ENCODE results near the gene FBN2. TPM values are rescaled to one million over a fixed set of nuclear protein-coding genes. Genes with fewer than 3 reads are reported as not detected.

The FBN2 gene
- total RNA-seq, 6 experiments from 2014 or later = 0.06 to 0.98 (median 0.45) TPM

DNA sequence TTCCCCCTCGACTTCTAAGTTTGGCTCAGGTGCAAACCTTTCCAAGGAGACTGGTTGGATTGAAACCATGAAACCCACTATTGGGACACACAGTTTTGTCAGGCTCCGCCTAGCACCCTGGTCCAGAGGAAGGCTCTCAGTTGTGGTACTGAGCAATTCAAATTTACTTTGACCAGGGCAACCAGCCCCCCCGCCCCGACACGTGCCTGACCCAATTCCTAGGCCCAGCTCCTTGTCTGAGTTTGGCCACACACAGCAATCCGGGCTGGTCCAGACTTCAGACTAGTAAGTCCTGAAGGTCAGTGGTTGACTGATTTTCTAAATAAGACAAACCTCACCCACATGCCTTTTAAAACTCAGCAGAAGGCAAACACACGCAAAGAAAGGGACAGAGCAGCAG lies 321.8 kb downstream of the FBN2 start:
- 71% methylated on average over 1 of the region's 7 CpGs for WGBS (ENCODE audit: insufficient coverage, low coverage, low lambda C conversion rate, missing lambda C conversion rate)
- Histone ChIP-seq H3K27ac (no peak overlapping the region), H3K27me3 (no peaks in the 10 kb centered on the region), H3K4me1 (no peaks in the 10 kb centered on the region), H3K9me3 (no peaks in the 10 kb centered on the region), H3K36me3 (no peaks in the 10 kb centered on the region), H3K4me3 (no peak overlapping the region)
- ATAC-seq = no peak
- no peak for TF ChIP-seq POLR2A (IDR thresholded peaks at IDR 0.05)
- TF ChIP-seq, protein P1, sequence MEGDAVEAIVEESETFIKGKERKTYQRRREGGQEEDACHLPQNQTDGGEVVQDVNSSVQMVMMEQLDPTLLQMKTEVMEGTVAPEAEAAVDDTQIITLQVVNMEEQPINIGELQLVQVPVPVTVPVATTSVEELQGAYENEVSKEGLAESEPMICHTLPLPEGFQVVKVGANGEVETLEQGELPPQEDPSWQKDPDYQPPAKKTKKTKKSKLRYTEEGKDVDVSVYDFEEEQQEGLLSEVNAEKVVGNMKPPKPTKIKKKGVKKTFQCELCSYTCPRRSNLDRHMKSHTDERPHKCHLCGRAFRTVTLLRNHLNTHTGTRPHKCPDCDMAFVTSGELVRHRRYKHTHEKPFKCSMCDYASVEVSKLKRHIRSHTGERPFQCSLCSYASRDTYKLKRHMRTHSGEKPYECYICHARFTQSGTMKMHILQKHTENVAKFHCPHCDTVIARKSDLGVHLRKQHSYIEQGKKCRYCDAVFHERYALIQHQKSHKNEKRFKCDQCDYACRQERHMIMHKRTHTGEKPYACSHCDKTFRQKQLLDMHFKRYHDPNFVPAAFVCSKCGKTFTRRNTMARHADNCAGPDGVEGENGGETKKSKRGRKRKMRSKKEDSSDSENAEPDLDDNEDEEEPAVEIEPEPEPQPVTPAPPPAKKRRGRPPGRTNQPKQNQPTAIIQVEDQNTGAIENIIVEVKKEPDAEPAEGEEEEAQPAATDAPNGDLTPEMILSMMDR (IDR thresholded peaks at IDR 0.05) = no peak
- intact Hi-C loops (cut with DNase I) = no loop called here
- DNase-seq = no peak

DNA sequence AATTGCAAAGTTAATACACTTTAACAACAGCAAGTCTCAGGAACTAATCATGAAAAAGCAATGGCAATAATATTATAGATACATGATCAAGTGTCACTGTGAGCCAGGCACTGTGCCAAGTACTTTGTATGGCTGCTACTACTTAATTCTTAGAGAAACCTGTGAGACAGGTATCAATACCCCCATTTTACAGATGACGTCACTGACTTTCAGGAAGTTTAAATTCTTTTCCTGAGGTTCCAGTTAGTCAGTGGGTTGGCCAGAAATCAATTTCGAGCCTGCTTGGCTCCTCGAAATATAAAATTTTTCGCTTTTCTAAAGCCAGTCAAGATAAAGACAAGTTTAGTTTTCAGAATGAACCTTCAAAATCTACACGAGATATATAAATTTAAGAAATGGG lies 324.2 kb downstream of the FBN2 start:
- H3K27me3 ChIP-seq = no peaks in the 10 kb centered on the region
- no peak overlapping the region for H3K4me3 ChIP-seq
- ATAC-seq (no peak), DNase-seq (no peak)
- H3K36me3 ChIP-seq = no peaks in the 10 kb centered on the region
- H3K9me3 ChIP-seq = no peaks in the 10 kb centered on the region
- WGBS (ENCODE audit: insufficient coverage, low coverage, low lambda C conversion rate, missing lambda C conversion rate) = 47% methylated on average over 5 of the region's 5 CpGs
- no peaks in the 10 kb centered on the region for H3K4me1 ChIP-seq
- intact Hi-C loops (cut with DNase I) = no loop called here
- TF ChIP-seq, protein P1 (IDR thresholded peaks at IDR 0.05) = no peak
- no peak for TF ChIP-seq POLR2A (IDR thresholded peaks at IDR 0.05)
- no peak overlapping the region for H3K27ac ChIP-seq

DNA sequence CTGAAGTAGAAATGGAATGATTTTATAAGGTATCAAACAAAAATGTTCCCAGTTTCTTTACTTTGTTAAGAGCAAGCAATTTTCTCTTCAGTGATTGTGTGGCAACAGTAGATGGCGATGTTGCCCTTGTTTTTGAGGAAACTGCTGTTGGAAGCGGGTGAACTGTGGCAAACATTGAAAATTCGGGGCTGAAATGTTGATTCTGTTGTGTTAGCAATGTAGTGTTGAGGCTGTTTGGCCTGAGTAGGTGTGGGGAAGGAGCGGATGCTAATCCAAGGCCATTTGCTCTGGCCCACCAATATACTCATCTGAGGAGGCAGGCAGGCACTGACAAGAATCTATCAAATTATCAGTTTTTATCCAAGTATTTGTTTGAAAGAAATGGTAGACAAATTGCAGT lies 324.7 kb downstream of the FBN2 start:
- H3K9me3 ChIP-seq = no peaks in the 10 kb centered on the region
- no peaks in the 10 kb centered on the region for H3K27me3 ChIP-seq
- ATAC-seq = peak; percentile 57 to 77 (median 66)
- H3K27ac ChIP-seq = no peak overlapping the region
- intact Hi-C loops (cut with DNase I) = no loop called here
- no peaks in the 10 kb centered on the region for H3K4me1 ChIP-seq
- 3% methylated on average over 4 of the region's 4 CpGs for WGBS (ENCODE audit: insufficient coverage, low coverage, low lambda C conversion rate, missing lambda C conversion rate)
- no peak for TF ChIP-seq POLR2A (IDR thresholded peaks at IDR 0.05)
- TF ChIP-seq, protein P1 (IDR thresholded peaks at IDR 0.05) = peak; percentile 63 to 74 (median 66)
- H3K36me3 ChIP-seq = no peaks in the 10 kb centered on the region
- H3K4me3 ChIP-seq = no peak overlapping the region
- DNase-seq = no peak

DNA sequence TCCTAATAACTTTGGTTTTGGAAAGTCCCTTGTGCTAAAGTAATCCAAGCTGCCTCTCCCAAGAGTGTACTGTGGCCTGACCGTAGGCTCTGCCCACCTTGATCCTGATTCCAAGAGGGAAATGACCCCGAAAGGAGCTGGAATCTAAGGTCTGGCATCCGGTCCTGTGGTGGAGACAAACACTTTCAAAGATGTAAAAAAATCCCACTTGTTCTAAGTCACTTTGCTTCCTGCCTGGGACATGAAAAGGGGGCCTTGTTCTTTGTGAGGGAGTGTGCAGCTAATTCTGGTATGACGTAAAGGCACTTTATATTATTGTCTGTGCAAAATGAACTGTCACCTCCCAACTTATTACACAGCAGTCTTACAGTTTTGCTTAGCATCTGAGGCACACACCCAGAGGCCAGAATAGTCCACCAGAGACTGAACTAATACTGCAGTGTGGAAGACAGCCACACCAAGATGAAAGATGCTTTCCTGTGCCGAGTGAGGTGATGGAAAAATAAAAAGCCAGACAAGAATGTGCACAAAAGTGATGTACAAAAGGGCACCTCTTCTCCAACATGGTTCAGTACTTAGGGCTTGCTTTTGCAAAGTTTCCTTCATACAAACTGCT lies 325.7 kb downstream of the FBN2 start:
- ATAC-seq (no peak), DNase-seq (no peak)
- intact Hi-C loops (cut with DNase I) = no loop called here

More for the DNA sequence above, 325.7 kb downstream of the FBN2 start:
- H3K36me3 ChIP-seq = no peaks in the 10 kb centered on the region
- no peak overlapping the region for H3K27ac ChIP-seq
- 51% methylated on average over 5 of the region's 5 CpGs for WGBS (ENCODE audit: insufficient coverage, low coverage, low lambda C conversion rate, missing lambda C conversion rate)
- no peaks in the 10 kb centered on the region for H3K27me3 ChIP-seq
- H3K9me3 ChIP-seq = no peaks in the 10 kb centered on the region
- H3K4me1 ChIP-seq = no peaks in the 10 kb centered on the region
- H3K4me3 ChIP-seq = no peak overlapping the region
- no peak for TF ChIP-seq POLR2A (IDR thresholded peaks at IDR 0.05)
- TF ChIP-seq, protein P1 (IDR thresholded peaks at IDR 0.05) = no peak
